Omental fat pad (tissue), 4 donors: ENCODE data around the gene MCM9. TPM values are rescaled to one million over a fixed set of nuclear protein-coding genes. Genes with fewer than 3 reads are reported as not detected.

Experiments used
- ATAC-seq: fragments of 150-250 bp; one replicate; pipeline ENCODE4 v1.9.1; 2016; ENCODE audit warnings: mild to moderate bottlenecking, moderate library complexity; ENCODE audit not compliant: low FRiP score
- DNase-seq: peaks from one replicate; pipeline ENCODE4 v3.0.0-alpha.2; 2019; ENCODE audit warnings: low spot score
- CTCF ChIP-seq, 3 donors: fragments of 450-650 bp; IDR thresholded peaks; one replicate each; pipeline ENCODE4 v1.5.1; 2016 to 2017; ENCODE audit warnings: antibody characterized with exemption in 3 of 3, mild to moderate bottlenecking in 3 of 3, moderate library complexity in 2 of 3
- total RNA-seq, 4 donors: library from RNA; depleted of rRNA; stranded (reverse); fragments of >200 nt; gene quantifications; one replicate each; pipeline ENCODE4 v1.1.0, GENCODE V29; 2016

MCM9 gene
- total RNA-seq, 4 donors from 2014 or later: 12.2 to 25.9 (median 14.3) TPM

GRCh38 chr6:118862443-118862842, 72.5 kb downstream of the MCM9 start:
- ATAC-seq (no peak), DNase-seq (no peak)
- no peak for TF ChIP-seq CTCF (IDR thresholded peaks at IDR 0.05)

GRCh38 chr6:118860880-118861279, 74.1 kb downstream of the MCM9 start:
- ATAC-seq (no peak), DNase-seq (no peak)
- no peak for TF ChIP-seq CTCF (IDR thresholded peaks at IDR 0.05)

GRCh38 chr6:118860363-118860762, 74.6 kb downstream of the MCM9 start:
- no peak for TF ChIP-seq CTCF (IDR thresholded peaks at IDR 0.05)
- no peak for ATAC-seq
- no peak for DNase-seq

- ATAC-seq (no peak), DNase-seq (no peak)
- no peak for TF ChIP-seq CTCF (IDR thresholded peaks at IDR 0.05)
Measured at GRCh38 chr6:118859517-118860064, 75.4 kb downstream of the MCM9 start.

- no peak for DNase-seq
- no peak for ATAC-seq
- no peak for TF ChIP-seq CTCF (IDR thresholded peaks at IDR 0.05)
Measured at GRCh38 chr6:118856301-118856700, 78.7 kb downstream of the MCM9 start.

- ATAC-seq (no peak), DNase-seq (no peak)
- TF ChIP-seq CTCF (IDR thresholded peaks at IDR 0.05): no peak
Measured at GRCh38 chr6:118853408-118853807, 81.6 kb downstream of the MCM9 start.

- DNase-seq (no peak), ATAC-seq (no peak)
Measured at GRCh38 chr6:118844915-118845314, 90.0 kb downstream of the MCM9 start.

More at GRCh38 chr6:118844915-118845314, 90.0 kb downstream of the MCM9 start:
- no peak for TF ChIP-seq CTCF (IDR thresholded peaks at IDR 0.05)
